WTC11 (cell line): ENCODE results near the gene RBFOX1.

Source experiments
- ATF6 ChIP-seq: sonication (generic); formaldehyde crosslinking; IDR thresholded peaks from 2 replicates; pipeline ENCODE4 v1.8.1; 2023; ENCODE audit warnings: mild to moderate bottlenecking, missing genetic modification reagents
- FOXJ3 ChIP-seq: sonication (generic); formaldehyde crosslinking; IDR thresholded peaks from 2 replicates; pipeline ENCODE4 v1.9.0; 2021; ENCODE audit warnings: missing genetic modification reagents, mild to moderate bottlenecking, borderline replicate concordance
- GTF2I ChIP-seq: fragments of 250-450 bp; sonication (Bioruptor Pico); conservative IDR thresholded peaks from 2 replicates; pipeline ENCODE4 v1.4.0; 2021; ENCODE audit warnings: mild to moderate bottlenecking
- HMGXB4 ChIP-seq: sonication (generic); formaldehyde crosslinking; IDR thresholded peaks from 2 replicates; pipeline ENCODE4 v1.8.1; 2023; ENCODE audit warnings: mild to moderate bottlenecking, moderate library complexity, missing genetic modification reagents
- KAT7 ChIP-seq: sonication (generic); formaldehyde crosslinking; IDR thresholded peaks from 2 replicates; pipeline ENCODE4 v1.8.1; 2023; ENCODE audit warnings: missing genetic modification reagents, mild to moderate bottlenecking, borderline replicate concordance
- MLX ChIP-seq: sonication (generic); formaldehyde crosslinking; IDR thresholded peaks from 2 replicates; pipeline ENCODE4 v1.8.1; 2023; ENCODE audit warnings: mild to moderate bottlenecking, missing genetic modification reagents, moderate library complexity
- MXD4 ChIP-seq: fragments of 250-450 bp; sonication (Bioruptor Pico); IDR thresholded peaks from 2 replicates; pipeline ENCODE4 v1.8.0; 2021; ENCODE audit warnings: mild to moderate bottlenecking, moderate library complexity, borderline replicate concordance
- NFYB ChIP-seq: sonication (generic); formaldehyde crosslinking; conservative IDR thresholded peaks from 2 replicates; pipeline ENCODE4 v1.8.0; 2022; ENCODE audit warnings: low read depth, missing genetic modification reagents
- NR2C2 ChIP-seq: sonication (generic); formaldehyde crosslinking; IDR thresholded peaks from 2 replicates; pipeline ENCODE4 v1.8.0; 2022; ENCODE audit warnings: mild to moderate bottlenecking, missing genetic modification reagents
- NR3C1 ChIP-seq: sonication (generic); formaldehyde crosslinking; conservative IDR thresholded peaks from 2 replicates; pipeline ENCODE4 v1.8.1; 2023; ENCODE audit warnings: low read depth, mild to moderate bottlenecking, missing genetic modification reagents
- TCF7 ChIP-seq: sonication (generic); formaldehyde crosslinking; IDR thresholded peaks from 2 replicates; pipeline ENCODE4 v1.8.0; 2022; ENCODE audit warnings: mild to moderate bottlenecking, low read depth, missing genetic modification reagents, moderate library complexity
- ZNF138 ChIP-seq: sonication (generic); formaldehyde crosslinking; conservative IDR thresholded peaks from 2 replicates; pipeline ENCODE4 v1.8.1; 2022; ENCODE audit warnings: mild to moderate bottlenecking, moderate library complexity, missing genetic modification reagents
- TF ChIP-seq, protein P1 (sequence below): fragments of 200-600 bp; IDR thresholded peaks from 2 replicates; pipeline ENCODE4 v1.8.0; 2022; ENCODE audit warnings: antibody characterized with exemption
- TF ChIP-seq, protein P2 (sequence below): sonication (generic); formaldehyde crosslinking; IDR thresholded peaks from 2 replicates; pipeline ENCODE4 v1.8.1; 2022; ENCODE audit warnings: low read depth, mild to moderate bottlenecking, moderate library complexity, missing genetic modification reagents, borderline replicate concordance

GRCh38 chr16:7431723-7432122 is 99.1 kb downstream of the RBFOX1 start:
- TF ChIP-seq ZNF138: no peak
- TF ChIP-seq, protein P1, sequence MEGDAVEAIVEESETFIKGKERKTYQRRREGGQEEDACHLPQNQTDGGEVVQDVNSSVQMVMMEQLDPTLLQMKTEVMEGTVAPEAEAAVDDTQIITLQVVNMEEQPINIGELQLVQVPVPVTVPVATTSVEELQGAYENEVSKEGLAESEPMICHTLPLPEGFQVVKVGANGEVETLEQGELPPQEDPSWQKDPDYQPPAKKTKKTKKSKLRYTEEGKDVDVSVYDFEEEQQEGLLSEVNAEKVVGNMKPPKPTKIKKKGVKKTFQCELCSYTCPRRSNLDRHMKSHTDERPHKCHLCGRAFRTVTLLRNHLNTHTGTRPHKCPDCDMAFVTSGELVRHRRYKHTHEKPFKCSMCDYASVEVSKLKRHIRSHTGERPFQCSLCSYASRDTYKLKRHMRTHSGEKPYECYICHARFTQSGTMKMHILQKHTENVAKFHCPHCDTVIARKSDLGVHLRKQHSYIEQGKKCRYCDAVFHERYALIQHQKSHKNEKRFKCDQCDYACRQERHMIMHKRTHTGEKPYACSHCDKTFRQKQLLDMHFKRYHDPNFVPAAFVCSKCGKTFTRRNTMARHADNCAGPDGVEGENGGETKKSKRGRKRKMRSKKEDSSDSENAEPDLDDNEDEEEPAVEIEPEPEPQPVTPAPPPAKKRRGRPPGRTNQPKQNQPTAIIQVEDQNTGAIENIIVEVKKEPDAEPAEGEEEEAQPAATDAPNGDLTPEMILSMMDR: no peak
- TF ChIP-seq FOXJ3 (CRISPR knock-in tag): no peak
- no peak for TF ChIP-seq MLX (CRISPR knock-in tag)
- TF ChIP-seq GTF2I (CRISPR knock-in tag): no peak
- no peak for TF ChIP-seq NR3C1 (CRISPR knock-in tag)
- TF ChIP-seq ATF6 (CRISPR knock-in tag): no peak
- no peak for TF ChIP-seq MXD4 (CRISPR knock-in tag)
- no peak for TF ChIP-seq NR2C2 (CRISPR knock-in tag)
- TF ChIP-seq KAT7 (CRISPR knock-in tag): no peak
- TF ChIP-seq, protein P2, sequence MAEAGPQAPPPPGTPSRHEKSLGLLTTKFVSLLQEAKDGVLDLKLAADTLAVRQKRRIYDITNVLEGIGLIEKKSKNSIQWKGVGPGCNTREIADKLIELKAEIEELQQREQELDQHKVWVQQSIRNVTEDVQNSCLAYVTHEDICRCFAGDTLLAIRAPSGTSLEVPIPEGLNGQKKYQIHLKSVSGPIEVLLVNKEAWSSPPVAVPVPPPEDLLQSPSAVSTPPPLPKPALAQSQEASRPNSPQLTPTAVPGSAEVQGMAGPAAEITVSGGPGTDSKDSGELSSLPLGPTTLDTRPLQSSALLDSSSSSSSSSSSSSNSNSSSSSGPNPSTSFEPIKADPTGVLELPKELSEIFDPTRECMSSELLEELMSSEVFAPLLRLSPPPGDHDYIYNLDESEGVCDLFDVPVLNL: no peak
- TF ChIP-seq TCF7 (CRISPR knock-in tag): no peak
- TF ChIP-seq HMGXB4: no peak
- no peak for TF ChIP-seq NFYB (CRISPR knock-in tag)
